CD4-positive, alpha-beta memory T cell (primary cell): ENCODE measurements around the gene SDCCAG8. TPM values are rescaled to one million over a fixed set of nuclear protein-coding genes. Genes with fewer than 3 reads are reported as not detected.

Experiments used
- CTCF ChIA-PET: fragments of 350-600 bp; sonication (Branson Sonifier 250); formaldehyde crosslinking; loops from one replicate; lab custom pipeline; 2021; ENCODE audit warnings: inconsistent platforms; ENCODE audit not compliant: partially characterized antibody; lab: Charles Lee
- POLR2A ChIA-PET: fragments of 350-600 bp; sonication (Branson Sonifier 250); formaldehyde crosslinking; loops from one replicate; lab custom pipeline; 2021; ENCODE audit not compliant: partially characterized antibody; lab: Charles Lee
- DNase-seq, 5 donors: peaks; one replicate each; pipeline versions ENCODE4 v3.0.0 to v3.0.0-alpha.2; 2020 to 2022; ENCODE audit warnings: mixed read lengths in 1 of 5
- H3K27ac ChIP-seq: one replicate; pipeline ENCODE4 v1.7.0; 2013; ENCODE audit warnings: low read depth, low read length
- H3K27me3 ChIP-seq: 2 replicates; pipeline ENCODE4 v1.7.0; 2013; ENCODE audit warnings: mild to moderate bottlenecking, low read length, moderate library complexity; ENCODE audit not compliant: insufficient read depth
- H3K36me3 ChIP-seq: 2 replicates; pipeline ENCODE4 v1.7.0; 2013; ENCODE audit warnings: mild to moderate bottlenecking, low read length, moderate library complexity; ENCODE audit not compliant: insufficient read depth
- H3K4me1 ChIP-seq: 2 replicates; pipeline ENCODE4 v1.7.0; 2013; ENCODE audit warnings: mild to moderate bottlenecking, low read length, moderate library complexity; ENCODE audit not compliant: insufficient read depth
- H3K4me3 ChIP-seq, 2 donors: one replicate each; pipeline ENCODE4 v1.7.0; 2013; ENCODE audit warnings: low read length in 2 of 2, mild to moderate bottlenecking in 1 of 2
- H3K9me3 ChIP-seq, 2 donors: one replicate each; pipeline ENCODE4 v1.7.0; 2013; ENCODE audit warnings: low read length in 2 of 2, control low read depth in 1 of 2; ENCODE audit not compliant: control insufficient read depth in 1 of 2
- H3K27ac Mint-ChIP-seq, 7 donors: one replicate each; pipeline ENCODE4 v1.8.0; 2020 to 2021; ENCODE audit warnings: mixed read lengths in 7 of 7, mild to moderate bottlenecking in 6 of 7, inconsistent platforms in 3 of 7, moderate library complexity in 3 of 7
- H3K27me3 Mint-ChIP-seq, 2 donors: one replicate each; pipeline ENCODE4 v1.8.0; 2020 to 2021; ENCODE audit warnings: mixed read lengths in 2 of 2
- H3K36me3 Mint-ChIP-seq, 2 donors: one replicate each; pipeline ENCODE4 v1.8.0; 2020 to 2021; ENCODE audit warnings: mixed read lengths in 2 of 2, inconsistent platforms in 1 of 2, mild to moderate bottlenecking in 1 of 2
- H3K4me1 Mint-ChIP-seq, 4 donors: one replicate each; pipeline ENCODE4 v1.8.0; 2020 to 2021; ENCODE audit warnings: mixed read lengths in 4 of 4, mild to moderate bottlenecking in 1 of 4
- H3K4me3 Mint-ChIP-seq, 8 donors: one replicate each; pipeline ENCODE4 v1.8.0; 2020 to 2021; ENCODE audit warnings: mixed read lengths in 8 of 8, mild to moderate bottlenecking in 7 of 8, moderate library complexity in 6 of 8, inconsistent platforms in 3 of 8
- H3K9me3 Mint-ChIP-seq, 8 donors: one replicate each; pipeline ENCODE4 v1.8.0; 2020 to 2021; ENCODE audit warnings: mixed read lengths in 8 of 8, mild to moderate bottlenecking in 5 of 8, inconsistent platforms in 3 of 8, moderate library complexity in 1 of 8
- intact Hi-C: fragments of 100-400 bp; cut with micrococcal nuclease; formaldehyde crosslinking; loops from one replicate; pipeline ENCODE4 v1.15.1; 2023
- polyA plus RNA-seq, 2 donors: library from polyadenylated mRNA; unstranded; fragments of 300-500 nt; fragmentation: Illumina TruSeq; gene quantifications; one replicate each; pipeline ENCODE4 v1.2.3, GENCODE V29; 2021
- total RNA-seq, 2 experiments: library from RNA; stranded (reverse); gene quantifications; one replicate each; pipeline ENCODE4 v1.2.3, GENCODE V29; 2021

Gene SDCCAG8
- total and polyA plus RNA-seq, 4 experiments from 2014 or later, result 19.0 to 35.7 (median 27.7) TPM

GRCh38 chr1:243528459-243529121 lies 272.7 kb downstream of the SDCCAG8 start:
- no peak overlapping the region for H3K27ac ChIP-seq
- H3K27me3 ChIP-seq, result no peaks in the 10 kb centered on the region
- no peak for DNase-seq
- intact Hi-C loops, result no loop called here
- no peaks in the 10 kb centered on the region for H3K27me3 Mint-ChIP-seq
- H3K36me3 ChIP-seq, result no peaks in the 10 kb centered on the region
- no peaks in the 10 kb centered on the region for H3K4me1 ChIP-seq
- POLR2A ChIA-PET, result no interaction called here
- CTCF ChIA-PET, result no interaction called here
- H3K9me3 Mint-ChIP-seq, result peaks cover 0 to 5% (median 0%) of the 10 kb centered on the region in 8 donors
- peak overlapping the region in 3 of 7 donors; percentile 54 to 70 (median 55) for H3K27ac Mint-ChIP-seq
- H3K36me3 Mint-ChIP-seq, result peaks cover 34 to 58% of the 10 kb centered on the region in 2 donors
- no peaks in the 10 kb centered on the region for H3K9me3 ChIP-seq
- H3K4me1 Mint-ChIP-seq, result peaks cover 0 to 18% (median 6%) of the 10 kb centered on the region in 4 donors
- H3K4me3 Mint-ChIP-seq, result no peak overlapping the region
- H3K4me3 ChIP-seq, result no peak overlapping the region

GRCh38 chr1:243529512-243529911 lies 273.7 kb downstream of the SDCCAG8 start:
- H3K9me3 ChIP-seq, result no peaks in the 10 kb centered on the region
- H3K27me3 ChIP-seq, result no peaks in the 10 kb centered on the region
- H3K27ac ChIP-seq, result no peak overlapping the region
- no peaks in the 10 kb centered on the region for H3K36me3 ChIP-seq
- H3K4me3 ChIP-seq, result no peak overlapping the region
- no peak overlapping the region for H3K4me3 Mint-ChIP-seq
- H3K27ac Mint-ChIP-seq, result peak overlapping the region in 1 of 7 donors; percentile 19
- no peaks in the 10 kb centered on the region for H3K27me3 Mint-ChIP-seq
- H3K4me1 ChIP-seq, result no peaks in the 10 kb centered on the region
- CTCF ChIA-PET, result no interaction called here
- intact Hi-C loops, result no loop called here
- no peak for DNase-seq
- H3K4me1 Mint-ChIP-seq, result peaks cover 0 to 9% (median 6%) of the 10 kb centered on the region in 4 donors
- POLR2A ChIA-PET, result no interaction called here
- peaks cover 0 to 5% (median 0%) of the 10 kb centered on the region in 8 donors for H3K9me3 Mint-ChIP-seq
- H3K36me3 Mint-ChIP-seq, result peaks cover 32 to 60% of the 10 kb centered on the region in 2 donors

- Mint-ChIP-seq H3K27ac (no peak overlapping the region), H3K27me3 (no peaks in the 10 kb centered on the region), H3K9me3 (no peaks in the 10 kb centered on the region), H3K4me1 (peaks cover 0 to 5% (median 3%) of the 10 kb centered on the region in 4 donors), H3K36me3 (peaks cover 27 to 55% of the 10 kb centered on the region in 2 donors), H3K4me3 (no peak overlapping the region)
- DNase-seq, result no peak
- CTCF ChIA-PET, result interaction anchor here (1.3 kb wide), 1 partner anchor 29 kb away, joined by 4 read pairs; no protein-coding TSS in a partner anchor
- Histone ChIP-seq H3K36me3 (no peaks in the 10 kb centered on the region), H3K9me3 (no peaks in the 10 kb centered on the region), H3K27ac (no peak overlapping the region), H3K4me3 (no peak overlapping the region), H3K4me1 (no peaks in the 10 kb centered on the region), H3K27me3 (no peaks in the 10 kb centered on the region)
- intact Hi-C loops, result no loop called here
- POLR2A ChIA-PET, result no interaction called here
Measured at GRCh38 chr1:243535014-243535413, 279.2 kb downstream of the SDCCAG8 start.

- POLR2A ChIA-PET, result no interaction called here
- Mint-ChIP-seq H3K9me3 (no peaks in the 10 kb centered on the region), H3K36me3 (peaks cover 30 to 57% of the 10 kb centered on the region in 2 donors)
Measured at GRCh38 chr1:243539636-243540035, 283.8 kb downstream of the SDCCAG8 start.

GRCh38 chr1:243542739-243543415 lies 287.0 kb downstream of the SDCCAG8 start:
- Mint-ChIP-seq H3K27me3 (no peaks in the 10 kb centered on the region), H3K27ac (peak overlapping the region in 1 of 7 donors; percentile 16), H3K4me3 (no peak overlapping the region), H3K9me3 (no peaks in the 10 kb centered on the region), H3K36me3 (peaks cover 39 to 56% of the 10 kb centered on the region in 2 donors), H3K4me1 (peaks cover 1 to 12% (median 4%) of the 10 kb centered on the region in 4 donors)
- H3K4me3 ChIP-seq, result no peak overlapping the region
- intact Hi-C loops, result no loop called here
- no peaks in the 10 kb centered on the region for H3K27me3 ChIP-seq
- no peaks in the 10 kb centered on the region for H3K4me1 ChIP-seq
- ChIA-PET CTCF (no interaction called here), POLR2A (no interaction called here)
- no peaks in the 10 kb centered on the region for H3K36me3 ChIP-seq
- H3K9me3 ChIP-seq, result no peaks in the 10 kb centered on the region
- no peak overlapping the region for H3K27ac ChIP-seq
- no peak for DNase-seq

More at GRCh38 chr1:243539636-243540035, 283.8 kb downstream of the SDCCAG8 start:
- CTCF ChIA-PET, result no interaction called here
- intact Hi-C loops, result no loop called here
- Histone ChIP-seq H3K27me3 (no peaks in the 10 kb centered on the region), H3K36me3 (no peaks in the 10 kb centered on the region), H3K27ac (no peak overlapping the region), H3K4me1 (no peaks in the 10 kb centered on the region), H3K9me3 (no peaks in the 10 kb centered on the region), H3K4me3 (no peak overlapping the region)
- Mint-ChIP-seq H3K4me1 (peaks cover 1 to 17% (median 4%) of the 10 kb centered on the region in 4 donors), H3K27me3 (no peaks in the 10 kb centered on the region), H3K4me3 (no peak overlapping the region), H3K27ac (no peak overlapping the region)
- DNase-seq, result no peak

GRCh38 chr1:243543501-243543900 lies 287.7 kb downstream of the SDCCAG8 start:
- peaks cover 1 to 12% (median 4%) of the 10 kb centered on the region in 4 donors for H3K4me1 Mint-ChIP-seq
- intact Hi-C loops, result no loop called here
- no peaks in the 10 kb centered on the region for H3K36me3 ChIP-seq
- H3K27ac ChIP-seq, result no peak overlapping the region
- POLR2A ChIA-PET, result no interaction called here
- H3K36me3 Mint-ChIP-seq, result peaks cover 41 to 53% of the 10 kb centered on the region in 2 donors
- DNase-seq, result no peak
- H3K27me3 ChIP-seq, result no peaks in the 10 kb centered on the region
- H3K4me3 ChIP-seq, result no peak overlapping the region
- CTCF ChIA-PET, result no interaction called here
- no peaks in the 10 kb centered on the region for H3K4me1 ChIP-seq
- H3K9me3 Mint-ChIP-seq, result no peaks in the 10 kb centered on the region
- no peaks in the 10 kb centered on the region for H3K27me3 Mint-ChIP-seq
- no peaks in the 10 kb centered on the region for H3K9me3 ChIP-seq
- no peak overlapping the region for H3K4me3 Mint-ChIP-seq
- H3K27ac Mint-ChIP-seq, result peak overlapping the region in 2 of 7 donors; percentile 17 to 31

GRCh38 chr1:243546457-243546856 lies 290.6 kb downstream of the SDCCAG8 start:
- Mint-ChIP-seq H3K27me3 (no peaks in the 10 kb centered on the region), H3K36me3 (peaks cover 53 to 62% of the 10 kb centered on the region in 2 donors), H3K27ac (no peak overlapping the region), H3K4me3 (no peak overlapping the region), H3K9me3 (no peaks in the 10 kb centered on the region), H3K4me1 (peaks cover 0 to 10% (median 5%) of the 10 kb centered on the region in 4 donors)
- no peak overlapping the region for H3K4me3 ChIP-seq
- H3K27me3 ChIP-seq, result no peaks in the 10 kb centered on the region
- CTCF ChIA-PET, result no interaction called here
- H3K4me1 ChIP-seq, result no peaks in the 10 kb centered on the region
- H3K27ac ChIP-seq, result no peak overlapping the region
- H3K36me3 ChIP-seq, result no peaks in the 10 kb centered on the region
- POLR2A ChIA-PET, result no interaction called here
- DNase-seq, result no peak
- intact Hi-C loops, result no loop called here
- H3K9me3 ChIP-seq, result no peaks in the 10 kb centered on the region
